ENCODE data around the gene UNC45B.

UNC45B gene

GRCh38 chr17:35152421-35153140 is 5.0 kb downstream of the UNC45B start:
- no peaks in the 10 kb centered on the region for H4K20me1 ChIP-seq
- no peak overlapping the region for H3K9ac ChIP-seq
- H3K4me2 ChIP-seq = no peak overlapping the region
- H3K4me1 ChIP-seq = 0 out of 20 replicates have a peak, but pooled peaks cover 0 to 4% (median 0%) of the 10 kb centered on the region in 10 experiments
- H3K36me3 ChIP-seq = no peaks in the 10 kb centered on the region
- H3K9me3 ChIP-seq (replicated peaks in 1 of 11) = no peaks in the 10 kb centered on the region
- H3K27ac ChIP-seq = no peak overlapping the region
- H3K4me3 ChIP-seq = no peak overlapping the region
- TF ChIP-seq Cebpa-rat (IDR thresholded peaks at IDR 0.05) = no peak
- H3K27me3 ChIP-seq = no peaks in the 10 kb centered on the region

- Histone ChIP-seq H3K27ac (no peak overlapping the region), H3K9me3 (replicated peaks in 1 of 11) (no peaks in the 10 kb centered on the region), H3K4me1 (no peaks in the 10 kb centered on the region), H3K9ac (no peak overlapping the region), H3K27me3 (no peaks in the 10 kb centered on the region), H3K4me2 (no peak overlapping the region), H3K36me3 (no peaks in the 10 kb centered on the region), H4K20me1 (no peaks in the 10 kb centered on the region), H3K4me3 (no peak overlapping the region)
- no peak for TF ChIP-seq Cebpa-rat (IDR thresholded peaks at IDR 0.05)
Measured at GRCh38 chr17:35154196-35155165, 6.9 kb downstream of the UNC45B start.

GRCh38 chr17:35155246-35155645 is 7.6 kb downstream of the UNC45B start:
- H3K9me3 ChIP-seq (replicated peaks in 1 of 11) = no peaks in the 10 kb centered on the region
- H3K4me3 ChIP-seq = no peak overlapping the region
- no peak for TF ChIP-seq Cebpa-rat (IDR thresholded peaks at IDR 0.05)
- no peaks in the 10 kb centered on the region for H3K4me1 ChIP-seq
- no peaks in the 10 kb centered on the region for H4K20me1 ChIP-seq
- no peaks in the 10 kb centered on the region for H3K36me3 ChIP-seq
- H3K27ac ChIP-seq = no peak overlapping the region
- no peak overlapping the region for H3K9ac ChIP-seq
- no peaks in the 10 kb centered on the region for H3K27me3 ChIP-seq
- H3K4me2 ChIP-seq = no peak overlapping the region

- Histone ChIP-seq H3K4me1 (peaks cover 0 to 12% (median 0%) of the 10 kb centered on the region in 10 experiments; a peak in 4 of 20 replicates), H3K9me3 (replicated peaks in 1 of 11) (no peaks in the 10 kb centered on the region), H3K36me3 (no peaks in the 10 kb centered on the region), H3K27ac (no peak overlapping the region), H4K20me1 (no peaks in the 10 kb centered on the region), H3K4me2 (no peak overlapping the region), H3K4me3 (no peak overlapping the region), H3K9ac (no peak overlapping the region), H3K27me3 (no peaks in the 10 kb centered on the region)
- TF ChIP-seq Cebpa-rat (IDR thresholded peaks at IDR 0.05) = no peak
Measured at GRCh38 chr17:35159940-35160339, 12.3 kb downstream of the UNC45B start.

GRCh38 chr17:35160354-35161201 is 13.0 kb downstream of the UNC45B start:
- TF ChIP-seq Cebpa-rat (IDR thresholded peaks at IDR 0.05) = no peak
- Histone ChIP-seq H3K27ac (no peak overlapping the region), H4K20me1 (no peaks in the 10 kb centered on the region), H3K4me2 (0 out of 22 replicates have a peak overlapping the region, but pooled peaks of 1 of the 11 experiments have one; percentile 7), H3K9me3 (replicated peaks in 1 of 11) (no peaks in the 10 kb centered on the region), H3K9ac (no peak overlapping the region), H3K36me3 (no peaks in the 10 kb centered on the region), H3K4me3 (no peak overlapping the region), H3K4me1 (peaks cover 0 to 12% (median 0%) of the 10 kb centered on the region in 10 experiments; a peak in 4 of 20 replicates), H3K27me3 (no peaks in the 10 kb centered on the region)

- no peak for TF ChIP-seq Cebpa-rat (IDR thresholded peaks at IDR 0.05)
- Histone ChIP-seq H4K20me1 (no peaks in the 10 kb centered on the region), H3K9me3 (replicated peaks in 1 of 11) (no peaks in the 10 kb centered on the region), H3K27me3 (no peaks in the 10 kb centered on the region), H3K4me1 (peaks cover 0 to 12% (median 0%) of the 10 kb centered on the region in 10 experiments; a peak in 4 of 20 replicates), H3K4me2 (peak overlapping the region in 2 of 11 experiments; percentile 25; a peak in 1 of 22 replicates), H3K9ac (no peak overlapping the region), H3K27ac (no peak overlapping the region), H3K36me3 (no peaks in the 10 kb centered on the region), H3K4me3 (no peak overlapping the region)
Measured at GRCh38 chr17:35161281-35161761, 13.7 kb downstream of the UNC45B start.

GRCh38 chr17:35162755-35163154 is 15.1 kb downstream of the UNC45B start:
- Histone ChIP-seq H3K4me2 (no peak overlapping the region), H4K20me1 (no peaks in the 10 kb centered on the region), H3K9ac (no peak overlapping the region), H3K4me3 (no peak overlapping the region), H3K4me1 (peaks cover 0 to 12% (median 0%) of the 10 kb centered on the region in 10 experiments; a peak in 4 of 20 replicates), H3K9me3 (replicated peaks in 1 of 11) (no peaks in the 10 kb centered on the region), H3K36me3 (no peaks in the 10 kb centered on the region), H3K27ac (no peak overlapping the region), H3K27me3 (no peaks in the 10 kb centered on the region)
- no peak for TF ChIP-seq Cebpa-rat (IDR thresholded peaks at IDR 0.05)

- no peaks in the 10 kb centered on the region for H4K20me1 ChIP-seq
- H3K4me2 ChIP-seq = no peak overlapping the region
- no peak overlapping the region for H3K4me3 ChIP-seq
- H3K27me3 ChIP-seq = no peaks in the 10 kb centered on the region
- TF ChIP-seq Cebpa-rat (IDR thresholded peaks at IDR 0.05) = no peak
- no peaks in the 10 kb centered on the region for H3K36me3 ChIP-seq
- H3K9ac ChIP-seq = no peak overlapping the region
- H3K27ac ChIP-seq = no peak overlapping the region
- peaks cover 0 to 12% (median 0%) of the 10 kb centered on the region in 10 experiments; a peak in 4 of 20 replicates for H3K4me1 ChIP-seq
- no peaks in the 10 kb centered on the region for H3K9me3 ChIP-seq (replicated peaks in 1 of 11)
Measured at GRCh38 chr17:35163886-35164285, 16.3 kb downstream of the UNC45B start.

All from BLaER1 treated with 17β-estradiol and CSF1 and Interleukin-3, amounts not matched to agents 10 nM and 100 nM (cell line).